HT-29 (cell line): ENCODE data around the gene TMEM44. TPM values are rescaled to one million over a fixed set of nuclear protein-coding genes. Genes with fewer than 3 reads are reported as not detected.
A peak's percentile ranks its signal among the peaks of the same experiment; 100 is the strongest.
"Not testable (repeated sequence)": the region's sequence is repeated elsewhere in the genome, so short reads cannot be mapped to it uniquely, and the experiment has no call there.

Experiments used
- DNase-seq: peaks from one replicate; pipeline ENCODE4 v3.0.0-alpha.2; 2015; ENCODE audit warnings: low spot score
- small RNA-seq: library from RNA; depleted of rRNA; stranded (forward); fragments of <200 nt; gene quantifications from one replicate; pipeline ENCODE3, GENCODE V24; 2014
- total RNA-seq: library from RNA; depleted of rRNA; stranded (reverse); fragments of >200 nt; shearing (Covaris generic); gene quantifications from 2 replicates; pipeline ENCODE4 v1.2.3, GENCODE V29; 2014; rRNA removed

The TMEM44 gene
- total RNA-seq, 1 experiment from 2014 or later = 30.6 TPM

DNA sequence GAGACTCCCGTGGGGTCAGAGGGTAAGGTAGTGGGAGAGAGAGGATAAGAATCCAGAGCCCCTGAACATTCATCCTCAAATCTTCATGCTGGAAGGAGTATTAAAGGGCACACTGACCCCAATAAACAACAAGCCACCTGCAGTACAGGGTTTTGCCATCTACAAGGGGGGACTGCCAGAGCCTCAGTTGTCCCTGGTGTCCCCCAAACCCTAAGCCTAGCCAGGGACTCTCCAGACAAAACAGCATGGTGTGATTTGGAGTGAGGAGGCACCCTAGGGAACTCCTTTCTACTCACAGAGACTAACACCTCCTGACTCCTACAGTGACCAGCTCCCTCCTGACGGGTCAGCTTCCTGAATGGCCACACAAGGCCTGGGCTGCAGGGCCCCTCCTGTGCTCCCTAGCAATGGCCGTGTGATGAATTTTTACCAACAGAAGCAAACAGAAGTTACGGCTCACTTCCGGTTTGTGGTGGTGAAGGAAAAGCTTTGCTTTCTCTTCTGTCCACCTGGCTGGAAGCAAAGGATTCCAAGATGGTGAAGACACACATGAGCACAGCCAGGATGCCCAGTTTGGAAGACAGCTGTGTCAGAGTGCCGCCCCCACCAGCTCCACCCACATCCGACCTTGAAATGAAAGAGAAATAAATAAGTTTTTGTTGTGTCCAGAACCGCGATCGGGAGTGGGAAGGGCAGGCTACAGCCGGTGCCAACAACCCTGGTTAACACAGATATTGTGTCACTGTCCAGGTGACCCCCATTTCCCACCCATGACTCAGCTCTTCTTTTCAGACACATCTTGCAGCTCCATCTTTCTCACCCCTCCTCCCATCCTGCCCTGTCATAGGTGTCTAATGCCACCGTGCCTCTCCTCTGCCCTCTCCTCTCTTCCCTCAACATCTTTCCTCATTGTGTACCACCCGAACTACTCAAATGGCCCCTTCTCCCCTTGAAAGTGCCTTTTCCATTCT is 76.8 kb downstream of the TMEM44 start:
- DNase-seq = peak; percentile 17

GRCh38 chr3:194555175-194556062 is 77.8 kb downstream of the TMEM44 start:
- DNase-seq = no peak

- no peak for DNase-seq
Observed at GRCh38 chr3:194554473-194555123, 78.6 kb downstream of the TMEM44 start.

DNA sequence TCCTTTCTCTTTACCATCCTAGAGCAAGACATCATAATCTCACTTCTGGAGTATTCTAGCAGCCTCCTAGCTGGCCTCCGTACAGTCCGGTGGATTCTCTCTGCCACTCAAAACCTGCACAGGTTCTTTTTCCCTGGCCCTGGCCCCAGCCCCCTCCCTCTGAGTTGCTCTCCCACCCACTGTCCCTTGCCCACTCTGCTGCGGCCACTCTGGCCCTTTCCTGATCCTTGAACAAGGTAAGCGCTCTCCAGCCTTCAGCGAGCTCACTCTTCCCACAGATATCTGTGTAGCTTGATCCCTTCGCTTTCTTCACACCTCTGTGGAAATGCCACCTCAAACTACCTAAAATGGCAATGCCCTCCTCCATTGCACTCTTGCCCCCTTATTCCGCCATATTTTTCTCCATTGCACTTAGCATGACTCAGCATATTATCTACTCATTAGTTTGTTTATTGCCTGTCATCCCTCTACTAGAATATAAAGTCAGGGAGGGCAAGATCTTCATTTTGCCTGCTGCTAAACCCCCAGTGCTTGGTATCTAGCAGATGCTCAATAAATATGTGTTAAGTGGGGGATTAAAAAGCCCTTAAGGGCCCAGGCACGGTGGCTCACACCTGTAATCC is 80.8 kb downstream of the TMEM44 start:
- DNase-seq = no peak

DNA sequence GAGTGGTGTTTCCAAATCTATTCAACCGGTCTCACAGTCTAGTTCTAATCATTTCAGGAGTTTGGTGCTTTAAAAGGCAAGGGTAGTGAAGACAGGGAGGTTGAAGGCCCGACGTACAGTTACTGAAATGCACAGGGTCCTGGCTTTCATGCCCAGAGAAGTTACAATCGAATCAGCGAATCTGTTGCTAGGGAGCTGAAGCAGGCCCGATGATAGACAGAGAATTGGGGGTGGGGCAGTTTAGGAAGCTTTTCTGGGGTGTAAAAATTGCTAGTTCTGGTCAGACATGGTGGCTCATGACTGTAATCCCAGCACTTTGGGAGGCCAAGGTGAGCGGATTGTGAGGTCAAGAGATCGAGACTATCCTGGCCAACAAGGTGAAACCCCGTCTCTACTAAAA is 83.4 kb downstream of the TMEM44 start:
- DNase-seq = no peak

GRCh38 chr3:194548346-194549321 is 84.6 kb downstream of the TMEM44 start:
- DNase-seq = no peak

DNA sequence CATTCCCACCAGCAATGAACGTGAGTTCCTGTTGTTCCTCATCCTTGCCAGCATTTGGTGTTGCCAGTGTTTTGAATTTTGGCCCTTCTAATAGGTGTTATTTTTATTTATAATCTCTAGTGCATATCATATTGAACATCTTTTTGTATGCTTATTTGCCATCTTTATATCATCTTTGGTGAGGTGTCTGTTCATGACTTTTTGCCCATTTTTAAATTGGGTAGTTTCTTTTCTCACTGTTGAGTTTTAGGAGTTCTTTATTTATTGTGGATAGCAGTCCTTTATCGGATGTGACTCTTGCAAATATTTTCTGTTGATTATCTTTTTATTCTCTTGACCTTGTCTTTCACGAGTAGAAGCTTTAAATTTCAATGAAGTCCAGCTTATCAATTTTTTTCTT is 86.2 kb downstream of the TMEM44 start:
- no peak for DNase-seq

DNA sequence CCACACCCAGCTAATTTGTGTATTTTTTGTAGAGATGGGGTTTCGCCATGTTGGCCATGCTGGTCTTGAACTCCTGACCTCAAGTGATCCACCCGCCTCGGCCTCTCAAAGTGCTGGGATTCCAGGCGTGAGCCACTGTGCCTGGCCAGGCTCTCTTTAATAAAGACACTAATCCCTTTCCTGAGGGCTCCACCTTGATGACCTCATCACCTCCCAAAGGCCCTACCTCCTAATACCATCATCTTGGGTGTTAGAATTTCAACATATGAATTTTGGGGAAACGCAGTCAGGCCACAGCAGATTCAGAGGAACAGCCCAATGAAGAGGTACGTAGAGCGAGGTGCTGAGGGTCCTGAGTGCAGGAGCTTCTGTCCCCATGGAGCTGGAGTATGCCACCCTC is 87.7 kb downstream of the TMEM44 start:
- DNase-seq = not testable (repeated sequence)

DNA sequence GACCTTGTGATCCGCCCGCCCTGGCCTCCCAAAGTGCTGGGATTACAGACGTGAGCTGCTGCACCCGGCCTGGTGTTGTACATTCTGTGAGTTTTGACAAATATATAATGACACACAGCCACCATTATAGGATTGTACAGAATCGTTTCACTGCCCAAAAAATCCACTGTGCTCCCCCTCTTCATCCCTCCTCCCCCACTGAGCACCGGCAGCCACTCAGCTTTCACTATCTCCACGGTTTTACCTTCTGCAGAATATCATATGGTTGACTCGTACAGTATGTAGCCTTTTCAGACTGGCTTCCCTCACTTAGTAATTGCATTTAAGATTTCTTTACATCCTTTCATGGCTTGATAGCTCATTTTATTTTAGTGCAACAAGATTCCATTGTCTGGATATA is 89.7 kb downstream of the TMEM44 start:
- DNase-seq = no peak

GRCh38 chr3:194541483-194541882 is 91.7 kb downstream of the TMEM44 start:
- no peak for DNase-seq

DNA sequence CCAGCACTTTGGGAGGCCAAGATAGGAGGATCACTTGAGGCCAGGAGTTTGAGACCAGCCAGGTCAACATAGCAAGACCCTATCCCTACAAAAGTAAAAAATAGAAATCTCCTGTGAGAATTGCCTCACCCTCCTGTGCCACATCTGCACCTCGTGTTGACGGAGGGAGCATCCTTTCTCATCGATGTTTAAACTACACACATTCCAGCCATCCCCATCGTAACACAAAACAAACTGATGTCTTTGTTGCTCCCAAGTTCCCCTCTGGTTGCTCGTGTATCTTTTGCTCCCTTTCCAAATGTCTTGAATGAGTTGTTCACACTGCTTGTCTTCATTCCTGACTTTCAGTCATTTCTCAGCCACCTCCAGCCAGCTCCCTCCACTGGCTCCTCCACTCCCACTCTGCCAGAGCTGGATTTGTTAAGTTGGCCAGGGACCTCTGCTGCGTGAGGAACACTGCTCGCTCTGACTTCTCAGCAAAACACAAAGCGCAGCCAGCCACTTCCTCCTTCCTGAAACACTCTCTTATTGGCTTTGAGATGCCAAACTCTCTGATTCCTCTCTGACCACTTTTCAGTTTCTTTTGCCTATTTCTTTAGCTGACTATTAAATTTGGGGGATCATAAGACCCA is 92.8 kb downstream of the TMEM44 start:
- no peak for DNase-seq

DNA sequence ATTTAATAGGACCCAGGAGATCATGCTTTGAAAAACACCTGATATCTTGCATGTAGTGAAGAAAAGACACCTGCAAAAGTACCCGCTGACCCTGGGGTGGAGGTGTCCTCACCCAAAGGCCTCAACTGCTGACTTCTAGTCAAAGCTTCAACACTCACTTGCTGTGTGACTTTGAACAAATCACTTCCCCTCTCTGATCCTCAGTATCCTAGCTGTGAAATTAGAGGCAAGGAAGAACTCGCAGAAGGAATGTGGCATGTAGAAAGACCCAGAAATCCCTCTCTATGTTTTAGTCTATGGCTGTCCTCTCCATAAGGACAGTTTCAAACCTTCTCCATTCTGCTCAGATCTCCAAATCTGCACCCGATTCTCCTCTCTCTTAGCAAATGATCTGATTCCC is 93.7 kb downstream of the TMEM44 start:
- DNase-seq = no peak

DNA sequence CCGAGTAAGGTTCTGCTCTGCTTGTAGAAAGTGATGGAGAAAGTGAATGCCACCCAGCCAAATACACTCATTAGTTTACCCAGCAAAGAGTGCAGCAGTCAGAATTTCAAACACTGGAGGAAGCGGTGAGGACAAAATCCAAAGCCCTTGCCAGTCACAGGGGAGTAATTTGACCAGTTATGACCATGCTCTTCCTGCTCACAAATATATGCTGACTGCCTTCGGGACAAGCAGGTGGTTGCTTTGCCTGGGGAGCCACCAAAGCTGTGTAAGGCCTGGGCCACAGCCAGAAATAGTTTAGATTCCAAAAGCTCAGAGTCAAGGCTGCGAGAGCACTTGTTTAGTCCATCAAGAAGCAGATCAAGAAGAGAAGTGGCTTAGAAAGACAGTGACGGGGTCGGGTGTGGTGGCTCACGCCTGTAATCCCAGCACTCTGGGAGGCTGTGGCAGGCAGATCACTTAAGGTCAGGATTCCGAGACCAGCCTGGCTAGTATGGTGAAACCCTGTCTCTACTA is 95.4 kb downstream of the TMEM44 start:
- peak; percentile 67 for DNase-seq

Small RNAs within 50 kb of the gene (small RNA-seq; reads per million reads assigned to genes)
- gene AC046143.2 = not detected

Other genes with a start within 250 kb of the TMEM44 start
- gene GP5, start 234.2 kb downstream of the TMEM44 start, total RNA-seq = 0.08 TPM in 1 of 2 replicates, not detected in the other
- 66.1 and 84.4 TPM in 2 replicates for gene ATP13A3, start 146.4 kb downstream of the TMEM44 start, total RNA-seq
- gene LSG1, start 38.8 kb upstream of the TMEM44 start, total RNA-seq = 37.8 and 44.5 TPM in 2 replicates
- gene FAM43A, start 52.5 kb upstream of the TMEM44 start, total RNA-seq = 0.33 and 0.57 TPM in 2 replicates